Measurements from ENCODE around the gene NCAN. TPM values are rescaled to one million over a fixed set of nuclear protein-coding genes. Genes with fewer than 3 reads are reported as not detected.

The NCAN gene
- total RNA-seq, 1 experiment from 2014 or later, result not detected

DNA sequence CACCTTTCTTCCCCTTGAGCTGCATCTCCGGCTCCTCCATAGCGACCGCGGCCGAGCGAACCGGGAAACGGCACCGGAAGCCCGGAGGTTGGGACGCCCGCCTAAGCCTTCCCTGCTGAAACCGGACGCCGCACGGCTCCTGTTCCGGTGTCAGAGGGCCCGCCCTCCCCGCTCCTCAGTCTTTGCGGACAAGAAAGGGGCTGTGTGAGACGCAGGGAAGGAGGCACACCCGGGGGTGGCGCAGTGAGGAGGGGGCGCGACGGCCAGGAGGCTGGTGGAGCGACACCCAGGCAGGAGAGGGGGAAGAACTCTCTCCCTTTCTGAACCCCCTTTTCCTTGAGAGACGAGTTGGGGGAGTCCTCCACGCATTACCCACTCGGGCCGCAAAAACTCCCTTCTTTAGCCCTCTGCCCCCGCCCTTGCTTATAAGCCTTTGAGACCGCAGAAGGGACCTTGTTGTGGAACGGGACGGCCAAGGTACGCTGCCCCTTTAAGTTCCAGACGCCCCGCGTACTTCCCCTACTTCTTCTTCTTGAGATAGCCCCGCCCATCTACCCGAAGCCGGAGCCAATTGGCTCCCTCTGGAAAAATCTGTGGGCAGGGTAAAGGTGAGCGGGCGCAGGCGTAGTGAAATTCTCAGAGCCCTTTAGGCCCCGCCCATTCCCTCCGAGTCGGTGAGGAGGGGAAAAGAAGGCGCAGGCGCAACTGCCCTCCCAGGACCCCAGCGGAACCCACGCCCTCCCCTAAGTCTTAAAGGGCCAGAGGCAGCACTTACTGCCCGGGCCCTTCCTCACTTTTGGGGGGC is 19.5 kb upstream of the NCAN start, which contains the start of the genes BORCS8 and RFXANK:
TSS of gene BORCS8 (minus strand) at position 75 of the 805 bp plus-strand sequence. CDS start at position 40, 35 bp downstream.
TSS of gene RFXANK (plus strand) at position 181 of the 805 bp plus-strand sequence. CDS start 1,689 bp downstream, outside the sequence.
- intact Hi-C loops (cut with micrococcal nuclease), result no loop called here
- Mint-ChIP-seq H3K9me3 (ENCODE audit: unreplicated experiment) (no peaks in the 10 kb centered on the region), H3K27me3 (ENCODE audit: insufficient read depth, unreplicated experiment) (no peaks in the 10 kb centered on the region)

DNA sequence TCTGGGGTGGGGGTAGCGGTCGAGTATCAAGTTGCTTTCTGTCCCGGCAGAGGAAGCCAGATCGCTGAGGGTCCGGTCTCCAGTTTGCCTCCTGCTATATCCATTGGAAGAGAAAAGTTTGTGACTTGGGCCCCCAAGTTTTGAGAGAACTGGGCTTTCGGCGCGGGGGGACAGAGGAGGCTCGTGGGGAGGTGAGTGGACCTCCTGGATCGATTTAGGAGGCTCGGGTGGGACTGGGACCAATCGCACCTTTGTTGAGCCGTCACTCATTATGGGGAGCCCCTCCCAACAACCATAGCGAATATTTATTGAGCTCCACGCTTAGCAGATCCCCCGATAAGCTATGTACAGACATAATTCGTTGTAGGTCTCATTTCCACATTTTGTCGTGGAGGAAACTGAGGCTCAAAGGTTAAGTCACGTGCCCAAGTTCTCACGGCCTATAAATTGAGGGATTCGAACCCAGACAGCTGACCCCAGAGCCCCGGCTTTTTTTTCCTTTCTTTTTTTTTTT is 18.8 kb upstream of the NCAN start:
- TSS peak; percentile 59 for BruUV-seq (replicated peaks)
- intact Hi-C loops (cut with micrococcal nuclease), result no loop called here
- ChIA-PET POLR2A (interaction anchor here (0.9 to 4.5 kb wide), 3 partner anchors 10 to 226 kb away, joined by 3 to 64 read pairs (median 3); partner anchors contain the start of genes GATAD2A and NR2C2AP), CTCF (interaction anchor here (0.5 to 1.8 kb wide), 2 partner anchors 10 to 169 kb away, joined by 4 read pairs; partner anchors contain the start of gene NR2C2AP)
- Mint-ChIP-seq H3K27me3 (ENCODE audit: insufficient read depth, unreplicated experiment) (no peaks in the 10 kb centered on the region), H3K36me3 (ENCODE audit: insufficient read depth, unreplicated experiment) (peaks cover 28% of the 10 kb centered on the region), H3K9me3 (ENCODE audit: unreplicated experiment) (no peaks in the 10 kb centered on the region), H3K27ac (ENCODE audit: low read depth, unreplicated experiment) (peak overlapping the region; percentile 99), H3K4me1 (ENCODE audit: insufficient read depth, unreplicated experiment) (peaks cover 13% of the 10 kb centered on the region), H3K4me3 (ENCODE audit: unreplicated experiment) (peak overlapping the region; percentile 94)
- TF ChIP-seq, protein P1, sequence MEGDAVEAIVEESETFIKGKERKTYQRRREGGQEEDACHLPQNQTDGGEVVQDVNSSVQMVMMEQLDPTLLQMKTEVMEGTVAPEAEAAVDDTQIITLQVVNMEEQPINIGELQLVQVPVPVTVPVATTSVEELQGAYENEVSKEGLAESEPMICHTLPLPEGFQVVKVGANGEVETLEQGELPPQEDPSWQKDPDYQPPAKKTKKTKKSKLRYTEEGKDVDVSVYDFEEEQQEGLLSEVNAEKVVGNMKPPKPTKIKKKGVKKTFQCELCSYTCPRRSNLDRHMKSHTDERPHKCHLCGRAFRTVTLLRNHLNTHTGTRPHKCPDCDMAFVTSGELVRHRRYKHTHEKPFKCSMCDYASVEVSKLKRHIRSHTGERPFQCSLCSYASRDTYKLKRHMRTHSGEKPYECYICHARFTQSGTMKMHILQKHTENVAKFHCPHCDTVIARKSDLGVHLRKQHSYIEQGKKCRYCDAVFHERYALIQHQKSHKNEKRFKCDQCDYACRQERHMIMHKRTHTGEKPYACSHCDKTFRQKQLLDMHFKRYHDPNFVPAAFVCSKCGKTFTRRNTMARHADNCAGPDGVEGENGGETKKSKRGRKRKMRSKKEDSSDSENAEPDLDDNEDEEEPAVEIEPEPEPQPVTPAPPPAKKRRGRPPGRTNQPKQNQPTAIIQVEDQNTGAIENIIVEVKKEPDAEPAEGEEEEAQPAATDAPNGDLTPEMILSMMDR (IDR thresholded peaks at IDR 0.05; ENCODE audit: unreplicated experiment), result no peak
- DNase-seq (ENCODE audit: unreplicated experiment), result no peak

More for the DNA sequence above, 19.5 kb upstream of the NCAN start, which contains the start of the genes BORCS8 and RFXANK:
- BruUV-seq (replicated peaks), result no TSS peak
- POLR2A ChIA-PET, result interaction anchor here (0.6 to 4.5 kb wide), 8 partner anchors 10 to 319 kb away, joined by 3 to 64 read pairs (median 3); partner anchors contain the start of genes GATAD2A and NR2C2AP
- Mint-ChIP-seq H3K27ac (ENCODE audit: low read depth, unreplicated experiment) (peak within 1 kb of the TSS; percentile 99), H3K4me3 (ENCODE audit: unreplicated experiment) (peak within 1 kb of the TSS; percentile 94), H3K4me1 (ENCODE audit: insufficient read depth, unreplicated experiment) (peaks cover 13% of the 10 kb centered on the region), H3K36me3 (ENCODE audit: insufficient read depth, unreplicated experiment) (peaks cover 21% of the 10 kb centered on the region)
- TF ChIP-seq, protein P1 (IDR thresholded peaks at IDR 0.05; ENCODE audit: unreplicated experiment), result no peak
- peak; percentile 100 for DNase-seq (ENCODE audit: unreplicated experiment)
- CTCF ChIA-PET, result interaction anchor here (0.5 to 1.8 kb wide), 3 partner anchors 11 to 170 kb away, joined by 4 read pairs; partner anchors contain the start of gene NR2C2AP

DNA sequence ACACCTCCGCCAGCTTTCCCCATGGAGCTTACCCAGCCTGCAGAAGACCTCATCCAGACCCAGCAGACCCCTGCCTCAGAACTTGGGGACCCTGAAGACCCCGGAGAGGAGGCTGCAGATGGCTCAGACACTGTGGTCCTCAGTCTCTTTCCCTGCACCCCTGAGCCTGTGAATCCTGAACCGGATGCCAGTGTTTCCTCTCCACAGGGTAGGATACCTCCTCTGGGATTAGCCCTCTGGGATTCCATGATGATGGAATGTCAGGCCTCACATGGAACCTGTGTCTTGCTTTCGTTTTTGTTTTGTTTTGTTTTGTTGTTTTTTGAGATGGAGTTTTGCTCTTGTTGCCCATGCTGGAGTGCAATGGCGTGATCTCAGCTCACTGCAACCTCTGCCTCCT is 17.8 kb upstream of the NCAN start:
- POLR2A ChIA-PET, result interaction anchor here (1.2 to 4.5 kb wide), 2 partner anchors 9 to 94 kb away, joined by 3 to 64 read pairs; partner anchors contain the start of gene NR2C2AP
- TF ChIP-seq, protein P1 (IDR thresholded peaks at IDR 0.05; ENCODE audit: unreplicated experiment), result no peak
- Mint-ChIP-seq H3K27ac (ENCODE audit: low read depth, unreplicated experiment) (peak overlapping the region; percentile 47), H3K27me3 (ENCODE audit: insufficient read depth, unreplicated experiment) (no peaks in the 10 kb centered on the region), H3K36me3 (ENCODE audit: insufficient read depth, unreplicated experiment) (peaks cover 37% of the 10 kb centered on the region), H3K4me1 (ENCODE audit: insufficient read depth, unreplicated experiment) (peaks cover 13% of the 10 kb centered on the region), H3K4me3 (ENCODE audit: unreplicated experiment) (peak overlapping the region; percentile 94), H3K9me3 (ENCODE audit: unreplicated experiment) (no peaks in the 10 kb centered on the region)
- intact Hi-C loops (cut with micrococcal nuclease), result no loop called here
- DNase-seq (ENCODE audit: unreplicated experiment), result no peak
- BruUV-seq (replicated peaks), result TSS peak; percentile 32
- CTCF ChIA-PET, result interaction anchor here (0.5 to 1.9 kb wide), 2 partner anchors 9 to 868 kb away, joined by 3 to 6 read pairs; partner anchors contain the start of gene NR2C2AP

All from MCF 10A (cell line).